Measurements from ENCODE around the gene MAMDC4. TPM values are rescaled to one million over a fixed set of nuclear protein-coding genes. Genes with fewer than 3 reads are reported as not detected.
A peak's percentile ranks its signal among the peaks of the same experiment; 100 is the strongest.

Gene MAMDC4
- polyA plus RNA-seq, 3 donors = 0.07 to 5.2 TPM; not detected in 1

- intact Hi-C loops (cut with micrococcal nuclease) = loop anchor here (2.0 to 5.0 kb wide), 4 partner anchors 19 to 59 kb away; partner anchors contain the start of genes EDF1 (in 2 of the 2), PHPT1 (in 2 of the 2), C8G (in 1 of the 2) and FBXW5 (in 1 of the 2)
- H3K27me3 Mint-ChIP-seq (ENCODE audit: low read depth in 3 of 3) = peaks cover 2% of the 10 kb centered on the region in 3 donors
- peaks cover 31 to 39% of the 10 kb centered on the region in 2 donors for H3K4me1 ChIP-seq (ENCODE audit: control insufficient read depth in 1 of 2, insufficient read depth in 2 of 2, low read length in 2 of 2)
- H3K27ac Mint-ChIP-seq = peak within 1 kb of the TSS; percentile 24 to 82 (median 63)
- no peaks in the 10 kb centered on the region for H3K9me3 ChIP-seq (replicated peaks in 1 of 2; ENCODE audit: control insufficient read depth in 1 of 2, insufficient read depth in 1 of 2, low read length in 2 of 2)
- WGBS (ENCODE audit: insufficient coverage) = under 1% methylated on average over 76 of the region's 88 CpGs
- H3K79me2 ChIP-seq (ENCODE audit: insufficient read depth, low read length) = peaks cover 45% of the 10 kb centered on the region
- H3K4me3 Mint-ChIP-seq = peak within 1 kb of the TSS; percentile 86 to 91
- H3K4me2 ChIP-seq (replicated peaks; ENCODE audit: extremely low read depth, low read length, poor library complexity, severe bottlenecking) = peak within 1 kb of the TSS; percentile 95
- H3K9ac ChIP-seq (ENCODE audit: insufficient read depth, low read length, poor library complexity, severe bottlenecking) = peak within 1 kb of the TSS; percentile 83
- peak; percentile 98 to 99 (median 98) for DNase-seq
- peak within 1 kb of the TSS; percentile 74 to 85 (median 80) for H3K4me3 ChIP-seq (replicated peaks in 1 of 3; ENCODE audit: low read depth in 2 of 3, low read length in 3 of 3)
- H3K36me3 Mint-ChIP-seq = peaks cover 3 to 17% of the 10 kb centered on the region in 2 donors
- H3K27ac ChIP-seq (ENCODE audit: low read depth in 1 of 2, low read length in 2 of 2) = peak within 1 kb of the TSS in 1 of 2 donors; percentile 82
- H3K27me3 ChIP-seq (ENCODE audit: control insufficient read depth in 2 of 2, insufficient read depth in 2 of 2, low read length in 2 of 2) = no peaks in the 10 kb centered on the region
- peaks cover 0 to 1% (median 0%) of the 10 kb centered on the region in 7 donors for H3K9me3 Mint-ChIP-seq
- H4K20me1 ChIP-seq (ENCODE audit: insufficient read depth, low read length) = peaks cover 20% of the 10 kb centered on the region
- H3K36me3 ChIP-seq (replicated peaks in 1 of 2; ENCODE audit: control insufficient read depth in 1 of 2, insufficient read depth in 2 of 2, low read length in 2 of 2) = peaks cover 0 to 11% of the 10 kb centered on the region in 2 donors
- peak within 1 kb of the TSS; percentile 93 for H2AFZ ChIP-seq (ENCODE audit: insufficient read depth, low read depth, low read length, poor library complexity, severe bottlenecking)
- peaks cover 37% of the 10 kb centered on the region for H3K4me1 Mint-ChIP-seq
- TF ChIP-seq CTCF (IDR thresholded peaks at IDR 0.05) = no peak
These were observed 33.9 kb downstream of the MAMDC4 start, which contains the start of gene TRAF2 for GRCh38 chr9:136885950-136886578. TRAF2 (plus strand) TSS chr9:136886516; CDS start chr9:136898741, 12,225 bp downstream.

DNA sequence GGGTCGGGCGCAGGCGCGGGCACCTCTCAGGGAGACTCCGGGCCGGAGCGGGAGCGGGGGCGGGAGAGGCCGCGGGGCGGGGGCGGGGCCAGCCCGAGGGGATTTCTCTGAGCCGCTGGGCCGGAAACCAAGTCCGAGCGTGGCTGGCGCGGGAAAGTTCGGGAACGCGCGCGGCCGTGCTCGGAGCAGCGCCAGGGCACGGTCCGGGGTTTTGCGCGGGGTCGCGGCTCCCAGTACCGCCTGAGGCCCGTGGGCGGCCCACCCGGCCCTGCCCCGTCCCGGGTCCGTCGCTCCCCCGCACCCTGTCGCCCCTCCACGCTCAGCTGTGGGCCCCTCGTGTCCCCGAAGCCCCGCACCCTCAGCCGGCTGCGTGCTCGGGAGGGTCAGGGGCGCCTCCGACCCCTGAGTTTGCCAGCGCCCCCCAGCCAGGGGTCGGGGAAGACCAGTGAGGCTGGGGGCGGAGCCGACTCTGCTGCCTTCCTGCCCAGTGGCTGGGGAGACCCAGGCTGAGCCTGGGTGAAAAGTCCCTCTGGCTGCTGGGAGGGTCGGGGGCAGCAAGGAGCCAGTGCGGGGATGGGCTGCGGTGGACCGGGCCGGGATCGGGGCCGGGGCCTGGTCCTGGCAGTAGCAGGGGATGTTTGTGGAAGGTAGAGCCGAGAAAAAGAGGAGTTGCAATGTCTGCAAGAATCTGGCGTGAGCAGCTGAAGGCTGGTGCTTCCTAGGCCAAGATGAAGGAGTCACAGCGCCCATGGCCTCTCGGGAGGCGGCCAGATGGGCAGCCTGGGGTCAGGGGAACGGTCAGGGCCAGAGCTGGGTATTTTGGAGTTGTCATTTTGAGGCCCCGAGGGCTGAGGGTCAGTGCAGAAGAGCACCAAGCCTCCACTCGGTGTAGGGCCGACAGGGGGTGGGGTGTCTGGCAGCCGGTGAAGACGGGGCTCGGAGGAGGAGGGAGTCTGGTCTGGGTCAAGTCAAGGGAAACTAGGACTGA, 34.8 kb downstream of the MAMDC4 start:
- Mint-ChIP-seq H3K36me3 (peaks cover 3 to 17% of the 10 kb centered on the region in 2 donors), H3K4me1 (peaks cover 31% of the 10 kb centered on the region), H3K27me3 (ENCODE audit: low read depth in 3 of 3) (peaks cover 0 to 2% (median 2%) of the 10 kb centered on the region in 3 donors), H3K27ac (peak overlapping the region; percentile 24 to 82 (median 63)), H3K4me3 (peak overlapping the region; percentile 86 to 91), H3K9me3 (no peaks in the 10 kb centered on the region)
- 1% methylated on average over 75 of the region's 76 CpGs for WGBS (ENCODE audit: insufficient coverage)
- peak overlapping the region; percentile 95 for H3K4me2 ChIP-seq (replicated peaks; ENCODE audit: extremely low read depth, low read length, poor library complexity, severe bottlenecking)
- H2AFZ ChIP-seq (ENCODE audit: insufficient read depth, low read depth, low read length, poor library complexity, severe bottlenecking) = peak overlapping the region; percentile 77
- H3K27me3 ChIP-seq (ENCODE audit: control insufficient read depth in 2 of 2, insufficient read depth in 2 of 2, low read length in 2 of 2) = no peaks in the 10 kb centered on the region
- H3K9me3 ChIP-seq (replicated peaks in 1 of 2; ENCODE audit: control insufficient read depth in 1 of 2, insufficient read depth in 1 of 2, low read length in 2 of 2) = no peaks in the 10 kb centered on the region
- intact Hi-C loops (cut with micrococcal nuclease) = loop anchor here (2.0 to 5.0 kb wide), 4 partner anchors 20 to 58 kb away; partner anchors contain the start of genes EDF1 (in 2 of the 2), PHPT1 (in 2 of the 2), C8G (in 1 of the 2) and FBXW5 (in 1 of the 2)
- H3K27ac ChIP-seq (ENCODE audit: low read depth in 1 of 2, low read length in 2 of 2) = peak overlapping the region in 1 of 2 donors; percentile 82
- TF ChIP-seq CTCF (IDR thresholded peaks at IDR 0.05) = no peak
- DNase-seq = peak; percentile 41 to 78 (median 51)
- peaks cover 20% of the 10 kb centered on the region for H4K20me1 ChIP-seq (ENCODE audit: insufficient read depth, low read length)
- peaks cover 0 to 11% of the 10 kb centered on the region in 2 donors for H3K36me3 ChIP-seq (replicated peaks in 1 of 2; ENCODE audit: control insufficient read depth in 1 of 2, insufficient read depth in 2 of 2, low read length in 2 of 2)
- peak overlapping the region; percentile 83 for H3K9ac ChIP-seq (ENCODE audit: insufficient read depth, low read length, poor library complexity, severe bottlenecking)
- H3K79me2 ChIP-seq (ENCODE audit: insufficient read depth, low read length) = peaks cover 53% of the 10 kb centered on the region
- H3K4me1 ChIP-seq (ENCODE audit: control insufficient read depth in 1 of 2, insufficient read depth in 2 of 2, low read length in 2 of 2) = peaks cover 25 to 32% of the 10 kb centered on the region in 2 donors
- H3K4me3 ChIP-seq (replicated peaks in 1 of 3; ENCODE audit: low read depth in 2 of 3, low read length in 3 of 3) = peak overlapping the region; percentile 74 to 85 (median 80)

Data from CD14-positive monocyte (primary cell).